IPS-11a (cell line): ENCODE results near the gene IL1RAPL1.

ENCODE experiments used
- H3K4me3 ChIP-seq: one replicate; pipeline ENCODE4 v1.5.1; 2013; ENCODE audit warnings: low read depth, low read length, control low read depth

The IL1RAPL1 gene

DNA sequence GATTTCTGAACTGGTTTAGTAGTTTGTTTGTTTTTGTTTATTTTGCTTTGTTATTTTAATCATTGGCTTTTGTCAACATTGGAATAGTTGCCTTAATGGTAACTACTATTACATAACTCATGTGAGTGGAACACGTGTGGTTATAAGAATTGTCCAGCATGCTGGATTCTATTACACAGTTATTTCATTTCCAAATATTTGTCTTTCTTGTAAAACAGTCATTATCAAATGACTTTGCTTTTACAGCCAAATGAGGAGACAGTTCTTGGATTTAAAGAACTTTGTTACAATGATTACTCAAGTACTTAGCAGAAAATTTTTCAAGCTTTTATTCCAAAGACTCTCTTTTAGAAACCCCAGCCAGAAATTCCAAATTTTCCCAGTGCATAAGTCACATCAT lies 1112.0 kb downstream of the IL1RAPL1 start:
- H3K4me3 ChIP-seq: no peak overlapping the region

DNA sequence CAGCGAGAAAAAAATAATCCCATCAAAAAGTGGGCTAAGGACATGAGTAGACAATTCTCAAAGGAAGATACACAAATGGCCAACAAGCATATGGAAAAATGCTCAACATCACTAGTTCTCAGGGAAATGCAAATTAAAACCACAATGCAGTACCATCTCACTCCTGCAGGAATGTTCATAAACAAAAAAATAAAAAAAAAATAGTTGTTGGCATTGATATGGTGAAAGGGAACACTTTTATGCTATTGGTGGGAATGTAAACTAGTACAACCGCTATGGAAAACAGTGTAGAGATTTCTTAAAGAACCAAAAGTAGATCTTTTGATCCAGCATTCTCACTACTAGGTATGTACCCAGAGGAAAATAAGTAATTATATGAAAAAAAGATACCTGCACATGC lies 1119.8 kb downstream of the IL1RAPL1 start:
- H3K4me3 ChIP-seq: no peak overlapping the region

DNA sequence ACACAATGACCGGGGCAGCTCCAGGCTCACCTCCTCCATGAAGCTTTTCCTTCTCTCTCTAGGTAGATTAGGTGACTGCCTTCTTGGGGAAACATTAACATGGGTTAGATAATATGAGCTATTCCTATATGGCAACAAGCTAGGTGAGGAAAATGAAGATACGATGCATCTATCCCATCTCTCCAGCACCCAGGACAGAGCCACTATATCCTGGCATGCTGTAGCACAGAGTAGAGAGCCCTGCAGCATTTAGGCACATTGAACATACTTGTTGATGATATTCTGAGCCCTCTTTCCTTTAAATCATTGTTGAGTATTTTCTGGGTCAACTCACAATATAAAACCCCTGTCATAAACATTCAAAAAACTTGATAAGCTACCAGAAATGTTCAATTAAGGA lies 1133.9 kb downstream of the IL1RAPL1 start:
- H3K4me3 ChIP-seq: no peak overlapping the region

DNA sequence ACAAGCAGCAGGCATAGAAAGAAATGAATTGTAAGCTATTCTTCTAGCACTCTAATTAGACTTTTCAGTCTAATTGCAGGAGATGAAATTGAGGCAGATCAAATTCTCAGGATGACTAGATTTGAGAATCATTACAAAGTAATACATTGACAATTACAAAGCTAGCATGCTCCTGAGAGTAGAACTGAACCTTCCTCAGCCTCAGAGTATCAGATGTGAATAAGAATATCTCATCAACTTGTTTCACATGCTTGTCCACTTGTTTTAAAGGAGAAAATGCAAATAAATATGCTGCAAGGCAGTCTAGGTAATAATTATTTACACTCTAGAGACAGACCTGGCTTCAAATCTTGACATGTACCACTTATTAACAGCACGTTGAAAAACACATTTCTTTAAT lies 1137.1 kb downstream of the IL1RAPL1 start:
- no peak overlapping the region for H3K4me3 ChIP-seq

DNA sequence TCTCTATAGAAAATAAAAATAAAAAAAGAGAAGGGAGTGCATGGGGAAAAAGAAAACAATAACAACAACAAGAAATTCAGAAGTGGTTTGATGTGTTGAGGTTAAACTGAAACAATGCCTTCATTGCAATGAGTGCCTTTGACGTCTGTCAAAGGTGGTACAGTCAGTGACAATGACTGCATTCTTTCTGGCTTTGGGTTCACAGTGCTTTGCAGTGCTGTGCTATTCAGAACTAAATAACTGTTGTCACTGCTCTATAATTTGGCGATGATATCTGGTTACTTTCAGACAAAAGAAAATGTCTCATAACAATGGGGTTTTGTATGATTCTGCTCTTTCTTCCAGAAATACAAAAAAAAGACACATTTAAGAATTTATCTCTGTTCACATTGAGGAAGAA lies 1139.6 kb downstream of the IL1RAPL1 start:
- no peak overlapping the region for H3K4me3 ChIP-seq

DNA sequence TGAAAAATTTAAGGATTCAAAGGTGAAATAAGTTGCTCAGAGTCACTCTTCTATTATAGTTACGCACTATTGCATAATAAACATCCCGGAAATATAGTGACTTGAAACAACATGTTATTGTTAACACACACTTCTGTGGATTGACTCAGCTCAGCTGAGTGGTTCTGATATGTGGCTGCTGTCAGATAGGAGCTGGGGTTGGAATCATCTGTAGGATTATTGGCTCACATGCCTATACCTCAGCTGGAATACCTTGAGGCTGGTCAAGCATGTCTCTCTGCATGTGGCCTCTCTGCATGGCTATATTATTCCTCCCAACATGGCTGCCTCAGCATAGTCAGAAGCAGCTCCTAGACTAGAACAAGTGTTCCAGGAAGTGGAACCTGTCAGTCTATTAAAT lies 1141.4 kb downstream of the IL1RAPL1 start:
- H3K4me3 ChIP-seq: no peak overlapping the region

DNA sequence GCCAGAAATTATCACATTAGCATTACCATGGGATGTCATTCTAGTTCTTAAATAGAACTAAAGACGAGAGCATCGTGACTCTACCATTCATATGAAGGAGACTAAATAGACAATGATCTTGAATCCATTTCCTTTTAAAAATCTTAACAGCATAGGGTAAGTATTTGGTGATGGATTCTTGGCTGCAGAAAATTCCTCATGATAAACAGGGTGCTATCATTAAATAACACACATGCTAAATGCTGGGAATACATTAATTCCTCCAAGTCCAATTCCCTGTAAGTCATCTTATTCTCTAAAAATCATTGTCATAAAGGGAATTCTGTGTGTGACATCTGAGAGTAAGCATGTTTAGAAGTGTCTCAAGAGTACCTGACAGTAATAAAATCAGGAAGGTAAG lies 1157.7 kb downstream of the IL1RAPL1 start:
- H3K4me3 ChIP-seq: no peak overlapping the region

DNA sequence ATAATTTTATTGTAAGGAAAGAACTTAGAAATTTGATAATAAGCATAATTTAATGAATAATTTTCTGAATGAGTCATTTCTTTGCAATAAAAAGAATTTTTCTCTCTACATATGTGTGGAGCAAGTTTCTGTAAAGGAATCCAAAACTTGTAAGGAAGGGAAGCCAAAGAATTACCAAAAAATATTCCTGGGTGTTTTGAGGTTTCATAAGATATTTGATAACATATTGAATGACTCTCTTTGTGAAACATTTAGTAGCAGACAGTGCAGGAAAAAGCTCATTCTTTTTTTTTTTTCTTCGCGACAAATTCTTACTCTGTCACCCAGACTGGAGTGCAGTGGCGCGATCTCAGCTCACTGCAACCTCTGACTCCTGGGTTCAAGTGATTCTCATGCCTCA lies 1159.1 kb downstream of the IL1RAPL1 start:
- H3K4me3 ChIP-seq: no peak overlapping the region

DNA sequence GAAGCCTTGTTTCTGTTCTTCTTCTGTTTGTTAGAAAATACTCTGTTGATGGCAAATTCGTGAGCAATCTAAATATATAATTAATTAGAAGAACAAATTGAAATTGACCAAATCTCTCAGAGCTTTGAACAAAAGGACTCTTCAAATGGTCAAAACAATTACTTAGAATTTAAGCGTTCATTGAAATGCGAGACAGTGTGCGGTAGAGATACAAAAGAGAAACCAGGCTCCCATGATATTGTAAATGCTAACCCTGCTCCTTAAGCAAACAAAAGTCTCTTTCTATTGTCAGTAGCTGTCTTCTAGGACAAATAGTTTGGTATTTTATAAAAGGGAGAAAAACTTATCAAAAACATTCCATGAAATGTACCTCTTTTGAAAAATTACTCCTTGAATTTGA lies 1174.8 kb downstream of the IL1RAPL1 start:
- no peak overlapping the region for H3K4me3 ChIP-seq

DNA sequence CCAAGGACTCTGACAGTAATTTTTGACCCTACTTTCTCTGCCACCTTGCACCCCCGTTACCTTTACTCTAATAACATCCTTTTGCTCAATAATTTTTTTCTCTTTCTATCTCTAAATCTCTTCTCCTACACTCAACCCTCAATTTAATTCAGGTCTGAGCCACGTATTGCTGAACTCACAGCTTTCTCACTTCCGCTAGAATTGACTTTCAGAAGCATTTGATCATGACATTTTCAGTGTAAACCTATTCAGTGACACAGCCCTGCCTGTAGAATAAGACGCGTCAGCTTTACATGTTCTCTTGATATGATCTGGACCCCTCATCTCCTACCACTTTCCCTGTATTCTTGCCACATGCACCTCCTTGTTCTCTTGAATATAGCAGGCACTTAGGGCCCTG lies 1188.6 kb downstream of the IL1RAPL1 start:
- no peak overlapping the region for H3K4me3 ChIP-seq

DNA sequence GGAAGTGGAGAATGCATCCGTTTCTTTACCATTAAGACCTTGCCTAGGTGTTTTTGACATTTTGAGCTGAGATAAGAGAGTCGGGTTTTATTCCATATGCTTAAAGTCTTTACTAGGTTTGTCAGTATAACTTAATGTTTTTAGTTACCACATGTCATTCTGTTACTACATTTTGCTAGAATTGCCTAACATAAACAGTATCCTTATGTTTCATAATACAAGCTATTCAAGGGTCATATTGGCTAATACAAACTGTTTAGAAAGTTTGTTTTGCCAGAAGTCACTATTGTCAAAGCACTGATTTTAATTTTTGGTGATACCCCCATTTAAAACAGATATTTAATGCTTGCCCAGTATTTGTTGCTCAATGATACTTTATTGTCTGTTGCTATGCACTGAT lies 1200.4 kb downstream of the IL1RAPL1 start:
- H3K4me3 ChIP-seq: no peak overlapping the region

DNA sequence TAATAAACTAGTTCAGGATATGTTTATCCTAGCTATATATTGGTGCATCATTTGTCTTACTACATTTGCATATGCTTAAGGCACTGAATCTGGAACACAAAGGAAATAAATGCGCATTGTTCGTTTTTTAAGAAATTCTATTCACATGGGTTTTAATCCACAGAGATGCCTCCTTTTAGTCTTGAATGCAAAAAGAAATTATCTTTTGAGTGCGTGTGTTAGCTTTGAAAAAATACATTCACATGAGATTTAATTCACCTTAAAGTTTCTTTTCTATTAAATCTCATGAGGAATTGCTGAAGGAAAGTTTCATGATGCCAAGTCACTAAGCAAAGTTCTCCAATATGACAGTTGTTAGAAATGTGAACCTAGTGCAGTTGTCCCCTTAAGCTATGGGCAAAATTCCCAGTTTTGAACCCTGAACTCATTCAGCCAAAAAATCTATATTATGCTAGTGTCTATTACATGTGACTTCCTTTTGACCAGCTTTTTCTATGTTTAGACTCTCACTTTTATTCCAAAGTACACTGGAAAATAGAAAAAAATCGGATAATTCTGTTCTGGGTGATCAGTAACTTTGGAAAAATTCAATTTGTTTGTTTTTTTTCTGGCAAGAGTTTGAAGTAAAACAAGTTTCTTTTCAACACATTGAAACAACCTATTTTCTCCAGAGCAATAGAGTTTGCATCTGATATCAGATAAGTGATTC lies 1201.9 kb downstream of the IL1RAPL1 start:
- H3K4me3 ChIP-seq: no peak overlapping the region

DNA sequence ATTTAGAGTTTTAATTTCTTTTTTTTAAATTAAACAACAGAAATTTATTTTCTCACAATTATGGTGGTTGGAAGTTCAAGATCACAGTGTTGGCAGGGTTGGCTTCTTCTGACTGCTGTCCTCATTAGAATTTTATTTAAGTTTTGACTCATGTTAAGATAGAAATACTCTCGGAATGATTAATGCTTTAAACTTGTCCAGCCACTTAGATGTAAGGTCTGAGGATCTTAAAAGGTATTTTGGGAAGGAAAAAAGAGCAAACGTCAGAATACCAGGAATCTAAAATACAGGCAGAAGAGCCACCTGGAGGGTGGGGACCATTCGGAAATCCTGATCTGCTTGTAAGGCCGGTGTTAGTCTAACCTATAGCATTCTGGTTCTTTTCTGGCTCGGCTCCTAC lies 1205.1 kb downstream of the IL1RAPL1 start:
- no peak overlapping the region for H3K4me3 ChIP-seq

DNA sequence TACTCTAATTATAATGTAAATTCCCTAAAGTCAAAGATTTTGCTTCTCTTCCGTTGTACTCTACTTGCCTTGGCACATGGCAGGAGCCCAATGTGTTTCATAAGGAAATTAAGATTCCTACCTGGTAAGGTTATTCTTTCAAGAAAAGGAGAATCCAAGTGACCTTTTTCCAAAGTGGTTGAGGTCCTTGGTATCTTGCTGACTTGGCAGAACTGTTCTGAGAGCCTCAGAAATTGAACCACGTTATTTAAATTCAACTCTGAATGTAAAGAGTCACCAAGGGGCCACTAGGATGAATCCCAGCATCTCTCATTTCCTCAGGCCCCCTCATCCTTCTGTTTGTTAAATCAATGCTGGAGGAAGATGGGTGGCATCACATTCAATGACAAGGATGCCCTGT lies 1209.9 kb downstream of the IL1RAPL1 start:
- H3K4me3 ChIP-seq: no peak overlapping the region

DNA sequence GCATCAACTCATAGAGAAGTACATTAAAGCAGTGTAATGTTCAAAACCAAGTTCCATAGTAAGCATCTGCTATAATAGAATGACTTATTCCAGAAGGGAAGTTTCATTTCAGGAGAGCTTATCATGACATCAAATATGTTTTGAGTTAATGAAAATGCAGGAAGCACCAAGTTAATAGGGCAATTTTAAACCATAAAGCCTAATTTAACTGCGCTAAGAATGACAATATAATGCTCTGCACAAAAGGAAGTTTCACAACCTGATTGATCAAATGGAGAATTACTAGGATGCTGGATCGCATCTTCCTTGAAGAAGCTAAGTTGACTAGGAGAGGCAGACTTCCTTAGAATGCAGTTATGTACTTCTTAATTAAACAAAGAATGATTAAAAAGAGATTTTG lies 1211.2 kb downstream of the IL1RAPL1 start:
- H3K4me3 ChIP-seq: no peak overlapping the region

DNA sequence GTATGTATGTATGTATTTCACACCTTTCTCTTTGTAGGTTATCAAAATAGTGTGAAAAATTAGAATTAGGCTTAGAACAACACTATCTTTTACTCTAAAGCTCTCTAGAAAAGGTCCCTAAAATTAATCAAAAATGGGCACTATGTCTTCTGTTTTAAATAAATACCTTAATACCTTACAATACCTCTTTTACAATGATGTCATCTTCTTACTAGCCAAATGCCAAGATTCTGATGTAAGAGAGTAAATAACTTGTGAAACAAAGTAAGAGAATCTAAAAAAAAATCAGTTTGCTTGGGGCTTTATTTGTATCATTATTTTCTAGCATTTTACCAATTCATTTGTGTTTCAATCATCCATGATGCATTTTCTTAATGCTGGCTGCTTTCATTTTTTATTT lies 1225.9 kb downstream of the IL1RAPL1 start:
- H3K4me3 ChIP-seq: no peak overlapping the region

DNA sequence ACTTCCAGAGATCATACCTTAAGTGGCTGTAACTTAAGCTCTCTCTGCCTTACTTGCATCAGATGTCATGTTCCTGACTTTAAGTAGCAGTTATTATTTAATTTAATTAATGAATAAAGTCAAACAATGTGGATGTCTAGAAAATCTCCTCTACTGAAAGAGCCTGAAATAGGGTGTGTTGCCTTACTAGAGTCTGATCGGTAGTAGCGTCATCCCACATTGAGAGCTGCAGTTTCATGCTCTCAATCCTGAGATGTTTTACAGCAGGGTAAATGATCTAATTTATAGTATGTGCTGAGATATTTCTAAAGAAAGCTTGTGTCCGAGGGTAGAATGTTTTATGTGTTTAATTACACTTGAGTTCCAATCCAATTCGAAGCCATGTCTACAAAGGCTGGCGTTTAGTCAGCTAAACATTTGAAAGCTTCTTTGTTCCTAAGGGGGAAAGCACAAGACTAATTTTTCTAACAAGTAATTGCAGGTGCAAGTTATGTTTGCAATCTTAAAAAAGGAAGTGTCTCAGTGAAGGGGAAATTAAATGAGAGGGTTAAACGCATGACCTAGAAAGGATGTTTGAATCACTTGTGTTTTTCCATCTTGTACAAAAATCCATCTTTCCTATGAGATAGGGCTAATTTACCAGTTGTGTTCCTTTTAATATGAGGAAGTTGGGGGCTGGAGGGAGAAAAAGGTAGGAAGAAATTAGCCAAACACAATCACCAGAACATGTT lies 1237.1 kb downstream of the IL1RAPL1 start:
- H3K4me3 ChIP-seq: no peak overlapping the region

DNA sequence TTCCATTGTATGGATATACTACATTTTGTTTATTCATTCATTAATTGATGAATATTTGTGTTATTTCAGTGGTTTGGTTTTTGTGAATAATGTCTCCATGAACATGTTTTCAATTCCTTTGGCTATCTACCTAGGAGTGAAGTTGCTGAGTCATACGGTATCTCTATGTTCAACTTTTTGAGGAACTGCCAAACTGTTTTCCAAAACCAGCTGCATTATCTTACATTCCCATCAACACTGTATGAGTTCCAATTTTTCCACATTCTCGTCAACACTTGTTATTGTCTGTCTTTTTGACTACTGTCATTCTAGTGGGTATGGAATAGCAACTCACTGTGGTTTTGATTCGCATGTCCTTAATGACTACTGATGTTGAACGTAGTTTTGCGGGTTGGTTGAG lies 1239.5 kb downstream of the IL1RAPL1 start:
- no peak overlapping the region for H3K4me3 ChIP-seq

DNA sequence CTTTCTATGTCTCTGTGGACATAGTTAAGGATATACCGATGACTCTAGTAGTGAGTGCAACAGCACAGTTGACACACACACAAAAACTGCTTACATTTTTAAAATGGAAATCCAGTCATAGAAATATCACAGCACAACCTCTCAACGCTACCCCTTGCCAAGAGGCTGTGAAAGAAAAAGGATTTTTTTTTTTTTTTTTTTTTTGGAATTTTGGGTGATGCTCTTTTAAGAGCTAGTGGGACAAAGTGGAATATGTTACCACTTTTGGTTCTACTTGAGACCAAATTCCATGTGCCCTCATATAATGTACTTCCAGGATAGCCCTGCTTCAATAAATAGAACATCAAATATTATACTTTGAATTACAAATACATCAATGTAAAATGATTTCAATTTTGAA lies 1247.1 kb downstream of the IL1RAPL1 start:
- no peak overlapping the region for H3K4me3 ChIP-seq

DNA sequence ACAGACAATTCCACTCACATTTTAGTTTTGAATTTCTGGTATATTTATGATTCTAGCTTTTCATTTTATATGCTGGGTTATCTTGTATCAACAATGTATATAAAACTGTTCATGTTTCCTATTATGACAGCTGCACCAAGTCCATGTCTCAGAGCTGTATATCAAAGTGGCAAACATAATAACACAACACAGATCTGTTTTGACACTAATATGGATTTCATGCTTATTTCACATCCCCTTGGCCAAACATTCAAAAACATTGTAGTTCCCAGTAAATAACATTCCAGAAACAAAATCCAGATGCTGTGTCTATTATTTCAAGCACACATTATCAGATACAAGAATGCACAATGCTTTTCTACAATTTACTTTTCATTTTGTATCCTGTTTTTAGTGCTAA lies 1247.5 kb downstream of the IL1RAPL1 start:
- H3K4me3 ChIP-seq: no peak overlapping the region

DNA sequence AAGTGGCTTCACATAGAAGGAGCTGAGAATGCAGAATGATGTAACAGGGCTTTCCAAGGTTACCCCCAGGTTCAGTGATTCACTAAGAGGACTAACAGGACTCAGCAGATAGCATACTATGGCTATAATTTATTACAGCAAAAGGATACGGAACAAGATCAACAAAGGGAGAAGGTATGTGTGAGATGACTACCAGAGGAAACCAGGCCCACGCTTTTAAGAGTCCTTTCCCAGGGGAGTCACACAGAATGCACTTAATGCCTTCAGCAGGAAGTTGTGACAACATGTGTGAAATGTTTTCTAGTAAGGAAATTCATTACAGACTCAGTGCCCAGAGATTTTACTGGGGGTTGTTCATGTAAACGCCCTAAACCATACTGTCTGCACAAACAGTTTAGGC lies 1254.5 kb downstream of the IL1RAPL1 start:
- H3K4me3 ChIP-seq: no peak overlapping the region

DNA sequence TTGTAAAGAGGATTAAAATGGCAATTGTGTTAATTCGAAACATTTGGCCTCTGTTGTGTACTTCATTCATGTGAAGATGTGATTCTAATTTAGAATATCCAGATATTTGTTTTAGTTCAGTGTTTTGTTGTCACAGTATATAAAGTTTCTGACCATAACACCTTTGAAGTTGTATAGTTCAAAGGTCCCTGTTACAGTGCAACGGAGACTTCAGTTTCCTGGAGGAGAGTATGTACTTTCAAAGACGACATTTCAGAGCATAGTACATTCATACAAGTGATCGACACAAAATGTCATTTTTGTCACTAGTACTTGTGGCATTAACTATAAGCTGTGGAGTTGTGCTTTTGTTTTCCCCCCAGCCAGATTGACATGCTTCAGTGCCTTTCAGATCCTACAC lies 1255.3 kb downstream of the IL1RAPL1 start:
- no peak overlapping the region for H3K4me3 ChIP-seq
